ENCODE data around the gene ZNF33B. TPM values are rescaled to one million over a fixed set of nuclear protein-coding genes. Genes with fewer than 3 reads are reported as not detected.
A peak's percentile ranks its signal among the peaks of the same experiment; 100 is the strongest.
"Not testable (repeated sequence)": the region's sequence is repeated elsewhere in the genome, so short reads cannot be mapped to it uniquely, and the experiment has no call there.

The ZNF33B gene
- total RNA-seq, 2 donors from 2014 or later: 17.1 to 34.9 TPM

GRCh38 chr10:42576338-42576737 is 62.0 kb downstream of the ZNF33B start:
- Mint-ChIP-seq H3K27ac (no peak overlapping the region), H3K4me1 (no peaks in the 10 kb centered on the region), H3K4me3 (no peak overlapping the region), H3K9me3 (peaks cover 84% of the 10 kb centered on the region), H3K27me3 (ENCODE audit: insufficient read depth) (no peaks in the 10 kb centered on the region), H3K36me3 (ENCODE audit: low read depth) (no peaks in the 10 kb centered on the region)
- no peaks in the 10 kb centered on the region for H3K36me3 ChIP-seq (ENCODE audit: control insufficient read depth, insufficient read depth, low read length)
- no peak overlapping the region for H3K4me3 ChIP-seq (ENCODE audit: low read length)
- H3K27me3 ChIP-seq (ENCODE audit: control insufficient read depth, insufficient read depth, low read length, poor library complexity, severe bottlenecking): no peaks in the 10 kb centered on the region
- no peak for DNase-seq
- no peaks in the 10 kb centered on the region for H3K4me1 ChIP-seq (ENCODE audit: control insufficient read depth, insufficient read depth, low read length)
- H3K9ac ChIP-seq (ENCODE audit: extremely low read depth, low read length, poor library complexity, severe bottlenecking): no peak overlapping the region
- H3K9me3 ChIP-seq (ENCODE audit: control insufficient read depth, low read length): peaks cover 12% of the 10 kb centered on the region
- H3K27ac ChIP-seq (ENCODE audit: low read depth, low read length): no peak overlapping the region
- WGBS, 2 experiments (ENCODE audit: insufficient coverage in 1 of 2, insufficient read length in 1 of 2): 90% methylated on average over 3 of the region's 4 CpGs; no CpG with 5 or more reads in 1 of the 2 experiments
- TF ChIP-seq CTCF (conservative IDR thresholded peaks at IDR 0.05): no peak

GRCh38 chr10:42574336-42574735 is 64.0 kb downstream of the ZNF33B start:
- Histone ChIP-seq H3K27me3 (ENCODE audit: control insufficient read depth, insufficient read depth, low read length, poor library complexity, severe bottlenecking) (no peaks in the 10 kb centered on the region), H3K9ac (ENCODE audit: extremely low read depth, low read length, poor library complexity, severe bottlenecking) (no peak overlapping the region), H3K9me3 (ENCODE audit: control insufficient read depth, low read length) (peaks cover 12% of the 10 kb centered on the region), H3K4me1 (ENCODE audit: control insufficient read depth, insufficient read depth, low read length) (no peaks in the 10 kb centered on the region), H3K27ac (ENCODE audit: low read depth, low read length) (no peak overlapping the region), H3K36me3 (ENCODE audit: control insufficient read depth, insufficient read depth, low read length) (no peaks in the 10 kb centered on the region), H3K4me3 (ENCODE audit: low read length) (no peak overlapping the region)
- H3K36me3 Mint-ChIP-seq (ENCODE audit: low read depth): no peaks in the 10 kb centered on the region
- no peak overlapping the region for H3K27ac Mint-ChIP-seq
- no peaks in the 10 kb centered on the region for H3K27me3 Mint-ChIP-seq (ENCODE audit: insufficient read depth)
- WGBS, 2 experiments (ENCODE audit: insufficient coverage in 1 of 2, insufficient read length in 1 of 2): 91 to 93% methylated on average over 4 to 5 of the region's 5 CpGs
- peaks cover 89% of the 10 kb centered on the region for H3K9me3 Mint-ChIP-seq
- TF ChIP-seq CTCF (conservative IDR thresholded peaks at IDR 0.05): no peak
- no peak for DNase-seq
- no peaks in the 10 kb centered on the region for H3K4me1 Mint-ChIP-seq
- no peak overlapping the region for H3K4me3 Mint-ChIP-seq

GRCh38 chr10:42556931-42557330 is 81.4 kb downstream of the ZNF33B start:
- no peak overlapping the region for H3K27ac Mint-ChIP-seq
- Histone ChIP-seq H3K4me1 (ENCODE audit: control insufficient read depth, insufficient read depth, low read length) (no peaks in the 10 kb centered on the region), H3K27me3 (ENCODE audit: control insufficient read depth, insufficient read depth, low read length, poor library complexity, severe bottlenecking) (no peaks in the 10 kb centered on the region), H3K9me3 (ENCODE audit: control insufficient read depth, low read length) (no peaks in the 10 kb centered on the region), H3K27ac (ENCODE audit: low read depth, low read length) (no peak overlapping the region), H3K36me3 (ENCODE audit: control insufficient read depth, insufficient read depth, low read length) (no peaks in the 10 kb centered on the region), H3K9ac (ENCODE audit: extremely low read depth, low read length, poor library complexity, severe bottlenecking) (no peak overlapping the region), H3K4me3 (ENCODE audit: low read length) (no peak overlapping the region)
- H3K36me3 Mint-ChIP-seq (ENCODE audit: low read depth): peaks cover 1% of the 10 kb centered on the region
- H3K27me3 Mint-ChIP-seq (ENCODE audit: insufficient read depth): peaks cover 13% of the 10 kb centered on the region
- WGBS, 2 experiments (ENCODE audit: insufficient coverage in 1 of 2, insufficient read length in 1 of 2): 67 to 84% methylated on average over 1 to 5 of the region's 5 CpGs
- peaks cover 28% of the 10 kb centered on the region for H3K9me3 Mint-ChIP-seq
- no peak for TF ChIP-seq CTCF (conservative IDR thresholded peaks at IDR 0.05)
- DNase-seq: no peak
- H3K4me1 Mint-ChIP-seq: peaks cover 6% of the 10 kb centered on the region
- H3K4me3 Mint-ChIP-seq: no peak overlapping the region

- not testable (repeated sequence) for H3K27ac ChIP-seq (ENCODE audit: low read depth, low read length); H3K27me3 ChIP-seq (ENCODE audit: control insufficient read depth, insufficient read depth, low read length, poor library complexity, severe bottlenecking); DNase-seq; H3K9me3 ChIP-seq (ENCODE audit: control insufficient read depth, low read length); H3K4me1 ChIP-seq (ENCODE audit: control insufficient read depth, insufficient read depth, low read length); H3K36me3 ChIP-seq (ENCODE audit: control insufficient read depth, insufficient read depth, low read length); H3K9ac ChIP-seq (ENCODE audit: extremely low read depth, low read length, poor library complexity, severe bottlenecking); H3K27ac Mint-ChIP-seq
- H3K4me3 Mint-ChIP-seq: peak overlapping the region; percentile 86
- 93 to 95% methylated on average over 4 to 12 of the region's 12 CpGs for WGBS, 2 experiments (ENCODE audit: insufficient coverage in 1 of 2, insufficient read length in 1 of 2)
- H3K4me3 ChIP-seq (ENCODE audit: low read length): peak overlapping the region; percentile 97
- H3K4me1 Mint-ChIP-seq: peaks cover 10% of the 10 kb centered on the region
- H3K9me3 Mint-ChIP-seq: peaks cover 12% of the 10 kb centered on the region
- peaks cover 15% of the 10 kb centered on the region for H3K27me3 Mint-ChIP-seq (ENCODE audit: insufficient read depth)
- peaks cover 22% of the 10 kb centered on the region for H3K36me3 Mint-ChIP-seq (ENCODE audit: low read depth)
These were observed 84.8 kb downstream of the ZNF33B start for GRCh38 chr10:42553576-42553975.

All from endodermal cell (in vitro differentiated cells).